ENCODE data around the gene RIT2.
"Not testable (repeated sequence)": the region's sequence is repeated elsewhere in the genome, so short reads cannot be mapped to it uniquely, and the experiment has no call there.

Gene RIT2

DNA sequence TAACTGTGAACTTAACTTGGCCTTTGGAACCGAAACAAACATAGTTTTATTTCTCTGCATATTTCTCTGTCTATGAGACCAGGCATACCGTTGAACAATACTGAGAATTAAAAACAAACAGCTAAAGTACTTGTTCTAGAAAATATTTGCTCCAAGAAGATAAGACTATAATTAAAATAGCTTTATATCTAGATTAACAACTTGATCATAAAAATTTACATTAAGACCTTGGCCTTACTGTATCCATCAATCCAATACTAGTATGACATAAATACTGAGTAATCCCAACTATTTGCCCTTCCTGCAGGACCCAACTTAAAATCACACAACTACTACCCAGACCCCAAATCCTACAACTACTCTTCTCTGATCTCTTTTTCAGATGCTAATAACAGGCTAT, 260.9 kb downstream of the RIT2 start:
- no peak for DNase-seq (ENCODE audit: extremely low read depth in 1 of 2, low read depth in 1 of 2)

DNA sequence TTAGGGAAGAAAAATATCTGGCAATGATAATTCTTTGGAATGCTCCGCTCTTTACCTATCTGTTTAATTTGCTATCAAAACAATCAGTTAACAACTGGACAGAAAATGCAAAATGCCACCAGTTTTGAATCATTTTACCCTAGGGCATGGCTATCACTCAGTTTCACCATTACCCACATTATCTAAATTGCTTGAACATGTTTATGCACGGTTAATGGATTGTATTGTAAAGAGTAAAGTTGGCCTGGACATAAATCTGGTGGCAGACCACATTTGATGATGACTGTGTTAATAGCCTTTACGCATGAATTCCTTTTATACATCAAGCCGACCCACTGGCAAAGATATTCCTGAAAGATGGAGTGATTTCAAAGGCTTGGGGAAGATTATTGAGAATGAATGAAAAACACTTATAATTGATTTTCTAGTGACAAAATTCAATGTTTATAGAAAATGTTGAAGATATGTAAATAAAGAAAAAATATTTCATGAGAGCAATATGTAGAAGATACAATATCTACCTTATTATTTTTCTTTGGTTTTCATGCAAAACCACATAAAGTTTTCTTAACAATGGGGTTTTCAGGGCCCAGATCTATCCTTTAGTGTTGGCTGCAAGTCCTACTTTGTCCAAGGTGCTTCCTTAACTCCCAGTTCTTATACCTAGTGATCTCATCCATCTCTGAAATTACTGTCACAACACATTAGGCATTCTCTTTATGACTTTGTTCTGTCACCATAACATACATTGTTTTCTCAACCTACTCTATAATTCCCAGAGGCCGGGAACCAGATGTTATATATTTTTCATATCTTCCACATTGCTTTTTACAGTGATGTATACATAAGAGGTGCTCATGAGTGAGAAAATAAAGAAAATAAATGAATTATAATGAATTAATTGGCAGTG, 265.1 kb downstream of the RIT2 start:
- no peak for DNase-seq (ENCODE audit: extremely low read depth in 1 of 2, low read depth in 1 of 2)

DNA sequence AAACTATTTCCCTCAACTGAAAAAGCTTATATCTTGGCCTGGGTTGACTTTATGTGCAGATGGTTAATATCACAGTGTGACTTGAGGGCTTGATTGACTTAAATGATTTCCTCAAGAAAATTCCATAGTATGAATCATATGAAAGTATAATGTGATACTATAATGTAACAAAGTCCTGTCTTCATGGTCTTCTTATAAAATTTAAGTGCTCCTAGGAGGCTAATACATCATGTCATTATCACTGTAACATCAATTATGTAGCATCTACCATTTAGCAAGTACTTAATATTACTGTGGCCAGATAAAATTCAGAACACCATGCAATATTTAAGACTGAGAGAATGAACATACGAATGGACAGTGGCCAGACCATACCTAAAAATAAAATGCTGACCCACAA, 276.1 kb downstream of the RIT2 start:
- no peak for DNase-seq (ENCODE audit: extremely low read depth in 1 of 2, low read depth in 1 of 2)

DNA sequence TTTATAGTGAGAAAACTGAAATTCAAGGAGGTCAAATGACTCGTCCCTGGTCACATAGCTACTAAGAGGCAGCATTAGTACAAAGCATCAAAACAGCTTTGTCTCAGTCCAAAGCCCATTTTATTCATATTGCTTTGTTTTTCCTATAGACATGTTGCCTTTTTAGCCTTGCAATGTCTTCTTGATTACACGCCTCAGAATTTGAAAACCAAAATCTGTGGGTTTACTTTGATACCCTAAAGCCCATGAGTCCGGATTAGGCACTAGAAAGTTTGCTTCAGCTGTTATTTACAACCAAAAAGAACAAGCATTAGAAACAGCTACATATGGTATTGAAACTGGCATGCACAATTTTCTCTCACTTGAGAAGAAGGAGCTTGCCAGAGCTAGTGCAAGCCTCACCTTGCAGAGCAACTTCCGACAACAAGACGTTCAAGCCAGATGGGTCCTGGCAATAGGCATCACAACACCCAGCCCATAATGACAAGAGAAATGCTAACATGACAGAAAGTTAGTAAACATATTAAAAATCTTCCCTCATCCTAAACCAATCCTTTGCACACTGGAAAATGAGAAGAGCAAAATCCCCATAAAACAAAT, 276.8 kb downstream of the RIT2 start:
- DNase-seq (ENCODE audit: extremely low read depth in 1 of 2, low read depth in 1 of 2), result no peak

DNA sequence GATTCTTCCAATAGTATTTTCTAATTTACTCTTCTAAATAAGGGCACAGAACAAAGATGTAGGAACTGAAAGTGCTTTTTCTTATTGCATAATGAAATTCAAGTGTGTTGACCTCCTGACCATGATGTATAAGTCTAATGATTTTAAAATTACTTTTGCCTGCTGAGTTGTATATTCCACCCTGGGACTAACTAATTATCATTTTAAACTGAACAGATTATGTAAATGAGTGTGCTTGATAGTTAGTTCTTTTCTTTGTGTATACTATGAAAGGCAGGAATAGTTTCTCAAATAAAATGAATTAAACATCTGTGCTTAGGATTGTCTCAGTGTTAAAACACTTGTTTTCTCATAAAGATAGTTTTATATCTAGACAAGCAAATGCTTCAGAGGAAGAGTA, 284.5 kb downstream of the RIT2 start:
- DNase-seq (ENCODE audit: extremely low read depth in 1 of 2, low read depth in 1 of 2), result no peak

DNA sequence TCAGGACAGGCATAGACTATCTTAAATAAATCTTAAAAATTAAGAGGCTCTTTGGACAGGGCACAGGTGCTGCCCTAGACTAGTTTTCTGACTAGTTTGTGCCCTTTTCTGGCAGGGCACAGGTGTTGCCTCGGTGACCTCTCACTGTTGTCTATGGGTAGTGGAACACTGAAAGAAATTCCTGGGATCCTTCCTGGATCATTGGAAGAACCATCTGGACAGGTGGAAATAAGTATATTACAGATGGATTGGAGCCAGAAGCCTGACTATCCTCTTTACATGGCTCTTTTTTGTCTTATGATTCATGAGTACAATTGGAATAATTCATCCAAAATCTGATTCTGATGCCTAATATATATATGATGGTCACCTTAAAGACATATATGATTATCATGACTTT, 286.6 kb downstream of the RIT2 start:
- DNase-seq (ENCODE audit: extremely low read depth in 1 of 2, low read depth in 1 of 2), result no peak

DNA sequence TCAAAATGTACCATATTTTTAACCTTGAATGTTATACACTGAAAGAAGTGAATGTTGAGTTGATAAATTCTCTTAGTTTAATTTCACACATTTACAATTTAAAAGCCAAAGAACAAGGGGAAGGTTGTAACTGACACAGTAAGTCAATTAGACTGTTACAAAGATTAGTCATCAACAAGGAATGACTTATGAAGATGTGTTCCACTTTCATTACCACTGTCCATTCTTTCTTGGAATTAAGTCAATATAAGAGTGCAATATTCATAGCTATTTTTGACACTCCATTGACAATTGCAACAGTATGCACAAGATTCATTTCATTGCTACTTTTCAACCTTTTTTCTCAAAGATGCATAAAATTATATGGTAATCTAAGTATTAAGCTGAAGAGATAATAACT, 291.3 kb downstream of the RIT2 start:
- DNase-seq (ENCODE audit: extremely low read depth in 1 of 2, low read depth in 1 of 2), result no peak

DNA sequence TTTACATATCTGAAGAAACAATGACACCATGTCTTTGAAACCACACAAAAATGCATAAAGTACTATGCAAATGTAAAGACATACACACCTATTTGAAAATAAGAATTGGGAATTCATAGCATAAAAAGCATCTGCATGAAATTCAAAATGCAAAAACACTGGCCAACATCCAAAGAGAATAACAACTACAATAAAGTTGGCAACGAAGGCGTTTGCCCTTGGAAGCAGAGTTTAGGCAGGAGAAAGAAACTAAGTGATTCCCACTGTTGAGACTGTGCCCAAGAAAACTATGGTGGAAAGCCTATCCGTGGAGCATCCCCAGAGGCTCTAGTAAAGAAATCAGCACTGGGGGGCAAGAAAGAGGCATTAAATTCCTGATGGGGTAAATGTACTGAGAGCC, 292.8 kb downstream of the RIT2 start:
- no peak for DNase-seq (ENCODE audit: extremely low read depth in 1 of 2, low read depth in 1 of 2)

DNA sequence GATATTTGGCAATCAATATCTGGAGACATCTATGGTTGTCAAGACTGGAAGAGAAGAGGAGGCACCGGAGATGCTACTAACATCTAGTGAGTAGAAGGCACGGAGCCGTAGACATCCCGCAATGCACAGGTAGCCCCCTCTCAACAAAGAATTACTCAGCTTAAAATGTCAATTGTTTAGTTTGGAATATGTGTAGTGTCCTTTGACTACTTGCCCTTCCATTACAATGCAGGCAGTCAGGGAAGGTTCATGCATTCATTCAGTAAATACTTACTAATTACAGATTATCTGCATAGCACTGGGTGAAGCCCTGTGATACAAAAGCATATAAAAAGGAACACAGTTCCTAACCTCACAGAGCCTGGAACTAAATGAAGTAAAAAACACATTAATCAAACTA, 294.0 kb downstream of the RIT2 start:
- no peak for DNase-seq (ENCODE audit: extremely low read depth in 1 of 2, low read depth in 1 of 2)

DNA sequence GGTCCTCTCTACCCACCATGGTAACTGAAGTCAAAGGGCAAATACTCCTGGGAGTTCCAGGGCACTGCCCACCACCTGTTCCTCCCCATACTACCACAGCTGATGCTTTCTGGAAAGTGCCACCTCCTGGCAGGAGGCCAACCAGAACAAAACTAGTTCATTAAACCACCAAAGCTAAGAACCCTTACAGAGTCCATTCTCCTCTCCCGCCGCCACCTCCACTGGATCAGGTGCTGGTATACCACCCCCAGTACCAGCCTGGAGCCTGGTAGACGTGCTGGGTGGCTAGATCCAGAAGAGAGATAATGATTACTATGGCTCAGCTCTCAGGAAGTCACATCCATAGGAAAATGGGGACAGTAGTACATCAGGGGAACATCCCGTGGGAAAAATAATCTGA, 300.9 kb downstream of the RIT2 start:
- no peak for DNase-seq (ENCODE audit: extremely low read depth in 1 of 2, low read depth in 1 of 2)

DNA sequence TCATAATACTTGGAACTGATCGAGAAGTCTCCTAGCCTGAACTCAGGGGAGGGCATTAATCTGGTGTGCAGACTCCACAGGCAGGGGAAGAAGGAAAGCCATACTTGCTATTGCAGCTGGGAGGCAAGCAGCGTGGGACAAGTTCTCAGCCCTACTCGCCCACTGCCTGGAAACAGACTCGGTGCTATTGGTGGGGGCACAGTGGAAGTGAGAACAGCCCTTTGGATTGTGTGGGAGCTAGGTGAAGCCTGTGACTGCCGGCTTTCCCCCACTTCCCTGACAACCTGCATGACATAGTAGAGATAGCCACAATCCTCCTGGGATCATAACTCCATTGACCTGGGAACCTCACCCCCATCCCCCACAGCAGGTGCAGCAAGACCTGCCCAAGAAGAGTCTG, 301.3 kb downstream of the RIT2 start:
- DNase-seq (ENCODE audit: extremely low read depth in 1 of 2, low read depth in 1 of 2), result no peak

DNA sequence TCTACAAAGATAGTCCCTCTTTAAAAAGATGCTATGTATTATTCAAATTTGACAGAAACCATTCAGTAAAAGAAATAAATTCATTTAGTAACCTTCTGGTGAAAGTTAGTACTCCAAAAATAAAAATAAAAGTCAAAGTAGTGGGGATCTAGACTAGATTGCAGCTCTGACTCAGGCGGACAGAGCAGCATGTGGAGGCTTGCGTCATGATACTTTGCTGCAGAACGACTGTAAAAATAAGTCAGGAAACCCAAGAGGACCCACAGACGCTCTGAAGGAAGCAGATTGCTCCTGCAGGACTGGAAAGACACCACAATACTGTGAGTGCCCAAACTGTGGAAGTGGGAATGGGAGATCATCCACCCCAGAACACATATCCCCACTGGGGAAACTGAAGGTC, 301.9 kb downstream of the RIT2 start:
- no peak for DNase-seq (ENCODE audit: extremely low read depth in 1 of 2, low read depth in 1 of 2)

DNA sequence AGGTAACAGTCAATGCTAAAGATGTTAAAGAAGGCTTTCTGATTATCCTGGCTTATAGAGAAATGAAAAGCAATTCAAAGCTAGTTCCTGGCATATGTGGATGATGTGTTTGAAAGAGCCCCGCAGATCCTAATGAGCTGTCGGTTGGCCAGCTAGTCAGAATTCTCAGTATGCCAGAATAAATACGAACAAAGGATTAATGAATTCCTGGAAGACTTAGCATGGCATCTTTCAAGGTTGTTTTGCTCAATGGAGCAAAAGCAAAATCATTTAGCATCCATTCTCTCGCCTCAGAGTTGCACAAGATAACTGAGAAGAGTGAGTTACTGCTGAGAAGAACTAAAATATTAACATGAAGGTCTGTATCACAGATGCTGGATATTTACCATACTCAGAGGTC, 307.6 kb downstream of the RIT2 start:
- DNase-seq (ENCODE audit: extremely low read depth in 1 of 2, low read depth in 1 of 2), result no peak

DNA sequence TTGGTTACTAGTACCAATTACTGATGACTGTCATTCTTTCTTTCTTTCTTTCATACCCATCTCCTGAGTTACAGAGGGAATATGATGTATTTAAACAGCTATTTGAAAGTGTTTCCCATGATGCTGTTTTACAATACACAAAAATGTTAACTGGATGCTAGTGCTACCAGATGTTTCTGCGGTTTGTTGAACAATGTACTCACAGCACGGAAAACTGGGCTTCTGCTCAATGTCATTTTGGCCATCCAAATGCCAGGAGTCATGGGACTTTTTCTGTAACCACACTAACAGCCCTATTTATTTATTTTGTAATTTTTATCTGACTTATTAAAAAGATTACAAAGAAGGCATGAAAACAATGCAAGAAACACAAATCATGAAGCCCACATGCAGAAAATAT, 313.8 kb downstream of the RIT2 start:
- no peak for DNase-seq (ENCODE audit: extremely low read depth in 1 of 2, low read depth in 1 of 2)

DNA sequence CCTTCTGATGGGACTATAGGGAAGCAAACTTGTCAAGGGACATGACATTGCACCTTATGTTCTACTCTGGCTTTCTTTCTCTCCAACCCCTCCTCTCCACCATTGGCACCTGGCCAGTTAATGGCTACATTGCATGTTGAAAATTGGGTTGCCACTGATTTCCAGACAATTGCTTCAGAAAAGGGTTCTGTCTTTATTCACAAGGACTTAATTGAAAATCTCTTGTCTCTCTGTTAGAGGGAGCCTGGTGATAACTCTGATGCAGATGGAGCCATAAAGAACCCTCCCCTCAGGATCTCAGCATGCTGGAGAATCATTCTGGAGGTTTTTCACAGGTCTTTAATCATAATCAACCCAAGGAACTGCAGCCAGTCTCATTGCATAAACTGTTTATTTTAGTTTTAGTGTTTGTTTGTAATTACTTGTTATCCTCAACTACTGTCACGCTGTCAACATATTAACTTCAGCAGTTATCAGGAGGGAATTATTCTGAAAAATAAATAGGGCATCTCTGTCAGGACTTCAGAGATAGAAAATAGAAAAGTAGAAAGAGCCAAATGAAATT, 316.8 kb downstream of the RIT2 start:
- no peak for DNase-seq (ENCODE audit: extremely low read depth in 1 of 2, low read depth in 1 of 2)

DNA sequence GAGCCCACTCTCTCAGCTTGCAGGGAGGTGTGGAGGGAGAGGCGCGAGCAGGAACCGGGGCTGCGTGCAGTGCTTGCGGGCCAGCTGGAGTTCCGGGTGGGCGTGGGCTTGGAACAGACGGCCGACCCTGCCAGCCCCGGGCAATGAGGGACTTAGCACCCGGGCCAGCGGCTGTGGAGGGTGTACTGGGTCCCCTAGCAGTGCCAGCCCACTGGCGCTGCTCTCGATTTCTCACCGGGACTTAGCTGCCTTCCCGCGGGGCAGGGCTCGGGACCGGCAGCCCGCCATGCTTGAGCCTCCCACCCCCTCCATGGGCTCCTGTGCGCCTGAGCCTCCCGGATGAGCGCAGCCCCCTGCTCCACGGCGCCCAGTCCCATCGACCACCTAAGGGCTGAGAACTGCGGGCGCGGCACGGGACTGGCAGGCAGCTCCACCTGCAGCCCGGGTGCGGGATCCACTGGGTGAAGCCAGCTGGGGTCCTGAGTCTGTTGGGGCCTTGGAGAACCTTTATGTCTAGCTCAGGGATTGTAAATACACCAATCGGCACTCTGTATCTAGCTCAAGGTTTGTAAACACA, 320.2 kb downstream of the RIT2 start:
- not testable (repeated sequence) for DNase-seq (ENCODE audit: extremely low read depth in 1 of 2, low read depth in 1 of 2)

DNA sequence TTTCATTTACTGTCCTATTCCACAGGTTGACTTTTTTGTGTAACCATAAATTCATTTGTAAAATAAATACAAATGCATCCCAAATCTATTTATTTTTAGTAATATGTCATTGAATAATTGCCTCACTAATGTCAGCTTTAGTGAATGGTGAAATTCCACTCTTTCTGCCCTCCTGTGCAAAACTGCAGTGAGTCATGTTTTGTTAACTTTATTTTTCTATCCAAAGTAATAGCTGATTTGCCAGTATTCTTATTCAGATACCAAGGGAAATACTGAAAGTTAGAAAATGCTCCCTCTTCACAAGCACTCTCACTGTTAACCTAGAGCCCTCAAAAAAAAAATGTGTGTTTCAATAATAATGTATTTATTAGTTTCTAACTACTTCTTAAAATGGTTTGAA, 322.8 kb downstream of the RIT2 start:
- DNase-seq (ENCODE audit: extremely low read depth in 1 of 2, low read depth in 1 of 2), result no peak

DNA sequence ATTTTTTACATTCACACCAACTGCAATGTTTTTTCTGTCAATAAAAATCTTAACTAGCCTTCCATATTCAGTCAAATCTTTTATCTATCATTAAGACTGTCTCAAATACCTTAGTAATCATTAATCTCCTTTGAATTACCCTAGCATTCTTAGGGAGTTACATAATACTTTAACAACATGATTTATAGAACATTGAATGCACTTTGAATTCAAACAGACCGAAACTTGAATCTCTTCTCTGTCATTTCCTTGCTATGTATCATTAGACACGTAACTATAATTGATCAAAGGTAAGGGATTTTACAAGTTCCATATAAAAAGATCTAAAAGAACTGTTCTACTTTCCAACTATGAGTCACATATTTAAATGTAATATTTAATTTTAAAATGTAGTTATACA, 330.9 kb downstream of the RIT2 start:
- no peak for DNase-seq (ENCODE audit: extremely low read depth in 1 of 2, low read depth in 1 of 2)

DNA sequence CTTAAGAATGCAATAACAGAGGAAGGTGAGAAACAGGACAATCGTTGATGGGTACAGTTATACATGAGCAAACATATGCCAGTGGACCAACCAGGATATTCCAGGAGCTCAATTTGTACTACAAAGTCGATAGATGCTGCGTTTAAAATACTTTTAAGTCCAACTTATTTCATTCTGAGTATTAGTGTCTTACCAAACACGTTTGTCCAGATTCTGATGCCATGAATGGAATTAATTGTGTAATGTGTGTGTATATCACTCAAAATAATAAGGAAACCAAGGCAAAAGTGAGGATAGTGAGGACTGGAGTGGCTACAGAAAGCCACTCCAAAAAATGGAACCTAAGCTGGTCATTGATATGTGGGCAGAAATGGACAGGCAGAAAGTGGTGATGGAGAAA, 332.6 kb downstream of the RIT2 start:
- no peak for DNase-seq (ENCODE audit: extremely low read depth in 1 of 2, low read depth in 1 of 2)

DNA sequence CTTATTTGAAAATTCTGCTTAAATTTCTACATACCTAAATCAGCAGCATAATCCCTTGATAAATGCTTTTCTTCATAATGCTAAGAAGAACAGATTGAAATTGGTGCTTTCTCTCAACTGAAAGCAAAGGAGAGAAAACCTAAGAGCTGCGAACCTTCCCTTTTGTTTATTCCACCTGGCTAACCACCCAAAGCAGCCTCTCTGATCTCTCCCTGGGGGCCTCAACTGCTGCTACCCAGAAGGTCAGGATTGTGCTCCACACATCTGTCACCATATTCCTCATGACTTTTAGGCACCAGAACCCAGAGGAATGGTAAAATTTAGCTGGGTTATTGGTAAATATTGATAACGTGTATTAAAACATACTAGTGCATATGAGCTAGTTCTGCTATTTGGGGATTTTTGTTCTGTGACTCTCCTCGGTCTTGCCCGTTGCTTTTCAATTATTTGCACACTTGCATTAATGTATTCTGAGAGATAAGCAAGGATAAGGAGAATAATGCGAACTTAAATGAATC, 334.1 kb downstream of the RIT2 start:
- no peak for DNase-seq (ENCODE audit: extremely low read depth in 1 of 2, low read depth in 1 of 2)

DNA sequence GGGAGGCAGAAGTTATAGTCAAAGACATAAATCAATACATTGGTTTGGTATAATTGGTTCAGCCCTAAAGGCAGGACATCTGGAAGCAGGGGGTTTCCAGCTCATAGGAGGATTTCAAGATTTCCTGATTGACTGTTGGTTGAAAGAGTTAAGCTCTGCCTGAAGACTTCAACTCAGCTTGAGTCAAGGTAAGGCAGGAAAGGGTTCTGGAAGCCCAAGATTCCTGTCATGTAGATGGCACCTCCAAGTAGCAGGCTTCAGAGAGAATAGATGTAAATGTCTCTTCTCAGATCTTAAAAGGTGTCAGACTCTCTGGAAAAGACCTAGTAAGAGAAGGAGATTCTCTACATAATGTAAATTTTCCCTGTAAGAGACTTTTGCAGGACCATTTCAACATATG, 335.3 kb downstream of the RIT2 start:
- DNase-seq (ENCODE audit: extremely low read depth in 1 of 2, low read depth in 1 of 2), result no peak

All from stimulated activated CD8-positive, alpha-beta memory T cell treated with anti-CD3 and anti-CD28 coated beads, Interleukin-7, amount 100 ng/mL, for 48 hours (primary cell).